ENCODE measurements around the gene PIK3CB.

Gene PIK3CB

DNA sequence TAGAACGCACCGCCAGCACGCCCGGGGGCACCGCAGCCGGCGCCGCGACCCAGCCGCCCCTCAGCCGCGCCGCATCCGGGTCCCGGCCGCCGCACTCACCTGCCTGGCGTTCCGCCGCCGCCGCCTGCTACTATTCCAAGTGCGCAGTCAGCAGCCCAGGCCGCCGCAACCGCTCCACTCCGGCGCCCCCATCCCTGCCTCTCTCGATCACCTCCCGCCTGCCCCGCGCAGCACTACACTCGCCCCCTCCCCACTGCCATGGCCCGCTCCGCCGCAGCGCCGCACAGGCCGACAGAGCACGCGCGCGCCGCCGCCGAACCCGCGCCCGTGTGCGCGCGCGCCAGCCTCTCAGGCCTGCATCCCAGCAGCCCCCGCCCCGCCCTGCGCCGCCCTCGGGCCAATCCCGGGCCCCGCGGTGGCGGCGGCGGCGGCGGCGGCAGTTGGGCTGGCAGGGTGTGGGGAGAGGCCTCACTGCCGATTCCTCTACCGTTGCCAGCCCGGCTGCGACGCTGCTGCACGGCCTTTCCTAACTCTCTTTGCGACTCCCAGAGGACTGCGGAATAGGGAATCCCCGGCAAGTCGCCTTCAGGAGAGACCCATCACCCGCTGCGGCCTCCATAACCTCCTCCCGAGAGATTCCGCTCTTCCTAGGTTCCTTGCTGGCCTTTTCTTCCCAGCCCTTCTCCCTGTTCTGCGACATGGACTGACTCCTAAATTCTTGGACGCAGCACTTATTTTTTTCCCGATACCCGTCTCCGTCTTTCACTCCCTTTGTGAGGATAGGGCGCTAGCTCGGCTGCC, at the start of gene PIK3CB (continued):
- TF ChIP-seq RBAK (tag by site-specific recombination; IDR thresholded peaks at IDR 0.05), result no peak
- peak; percentile 34; the same call in 1 of the 2 replicates for TF ChIP-seq ZNF341 (tag by site-specific recombination; IDR thresholded peaks at IDR 0.05; ENCODE audit: low read depth)
- TF ChIP-seq ZNF558 (tag by site-specific recombination; IDR thresholded peaks at IDR 0.05), result no peak
- TF ChIP-seq, protein P1, sequence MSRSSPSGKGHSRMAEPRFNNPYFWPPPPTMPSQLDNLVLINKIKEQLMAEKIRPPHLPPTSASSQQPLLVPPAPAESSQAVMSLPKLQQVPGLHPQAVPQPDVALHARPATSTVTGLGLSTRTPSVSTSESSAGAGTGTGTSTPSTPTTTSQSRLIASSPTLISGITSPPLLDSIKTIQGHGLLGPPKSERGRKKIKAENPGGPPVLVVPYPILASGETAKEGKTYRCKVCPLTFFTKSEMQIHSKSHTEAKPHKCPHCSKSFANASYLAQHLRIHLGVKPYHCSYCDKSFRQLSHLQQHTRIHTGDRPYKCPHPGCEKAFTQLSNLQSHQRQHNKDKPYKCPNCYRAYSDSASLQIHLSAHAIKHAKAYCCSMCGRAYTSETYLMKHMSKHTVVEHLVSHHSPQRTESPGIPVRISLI (tag by site-specific recombination; IDR thresholded peaks at IDR 0.05), result no peak
- no peak for TF ChIP-seq ZNF366 (tag by site-specific recombination; conservative IDR thresholded peaks at IDR 0.05)
- TF ChIP-seq ZNF426 (tag by site-specific recombination; IDR thresholded peaks at IDR 0.05), result no peak
- no peak; the same call in 1 of the 2 replicates for TF ChIP-seq ZNF561 (tag by site-specific recombination; IDR thresholded peaks at IDR 0.05; ENCODE audit: borderline replicate concordance)
- peak; percentile 88 for TF ChIP-seq ZNF600 (tag by site-specific recombination; IDR thresholded peaks at IDR 0.05)
- no peak for TF ChIP-seq ZNF239 (tag by site-specific recombination; IDR thresholded peaks at IDR 0.05)
- TF ChIP-seq, protein P2, sequence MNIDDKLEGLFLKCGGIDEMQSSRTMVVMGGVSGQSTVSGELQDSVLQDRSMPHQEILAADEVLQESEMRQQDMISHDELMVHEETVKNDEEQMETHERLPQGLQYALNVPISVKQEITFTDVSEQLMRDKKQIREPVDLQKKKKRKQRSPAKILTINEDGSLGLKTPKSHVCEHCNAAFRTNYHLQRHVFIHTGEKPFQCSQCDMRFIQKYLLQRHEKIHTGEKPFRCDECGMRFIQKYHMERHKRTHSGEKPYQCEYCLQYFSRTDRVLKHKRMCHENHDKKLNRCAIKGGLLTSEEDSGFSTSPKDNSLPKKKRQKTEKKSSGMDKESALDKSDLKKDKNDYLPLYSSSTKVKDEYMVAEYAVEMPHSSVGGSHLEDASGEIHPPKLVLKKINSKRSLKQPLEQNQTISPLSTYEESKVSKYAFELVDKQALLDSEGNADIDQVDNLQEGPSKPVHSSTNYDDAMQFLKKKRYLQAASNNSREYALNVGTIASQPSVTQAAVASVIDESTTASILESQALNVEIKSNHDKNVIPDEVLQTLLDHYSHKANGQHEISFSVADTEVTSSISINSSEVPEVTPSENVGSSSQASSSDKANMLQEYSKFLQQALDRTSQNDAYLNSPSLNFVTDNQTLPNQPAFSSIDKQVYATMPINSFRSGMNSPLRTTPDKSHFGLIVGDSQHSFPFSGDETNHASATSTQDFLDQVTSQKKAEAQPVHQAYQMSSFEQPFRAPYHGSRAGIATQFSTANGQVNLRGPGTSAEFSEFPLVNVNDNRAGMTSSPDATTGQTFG (tag by site-specific recombination; IDR thresholded peaks at IDR 0.05; ENCODE audit: borderline replicate concordance), result no peak
- 0 out of 2 replicates have a peak, but pooled peaks have one; percentile 44 for TF ChIP-seq ZNF2 (tag by site-specific recombination; IDR thresholded peaks at IDR 0.05)
- no peak for TF ChIP-seq ZNF510 (tag by site-specific recombination; IDR thresholded peaks at IDR 0.05; ENCODE audit: insufficient replicate concordance)
- TF ChIP-seq, protein P3, sequence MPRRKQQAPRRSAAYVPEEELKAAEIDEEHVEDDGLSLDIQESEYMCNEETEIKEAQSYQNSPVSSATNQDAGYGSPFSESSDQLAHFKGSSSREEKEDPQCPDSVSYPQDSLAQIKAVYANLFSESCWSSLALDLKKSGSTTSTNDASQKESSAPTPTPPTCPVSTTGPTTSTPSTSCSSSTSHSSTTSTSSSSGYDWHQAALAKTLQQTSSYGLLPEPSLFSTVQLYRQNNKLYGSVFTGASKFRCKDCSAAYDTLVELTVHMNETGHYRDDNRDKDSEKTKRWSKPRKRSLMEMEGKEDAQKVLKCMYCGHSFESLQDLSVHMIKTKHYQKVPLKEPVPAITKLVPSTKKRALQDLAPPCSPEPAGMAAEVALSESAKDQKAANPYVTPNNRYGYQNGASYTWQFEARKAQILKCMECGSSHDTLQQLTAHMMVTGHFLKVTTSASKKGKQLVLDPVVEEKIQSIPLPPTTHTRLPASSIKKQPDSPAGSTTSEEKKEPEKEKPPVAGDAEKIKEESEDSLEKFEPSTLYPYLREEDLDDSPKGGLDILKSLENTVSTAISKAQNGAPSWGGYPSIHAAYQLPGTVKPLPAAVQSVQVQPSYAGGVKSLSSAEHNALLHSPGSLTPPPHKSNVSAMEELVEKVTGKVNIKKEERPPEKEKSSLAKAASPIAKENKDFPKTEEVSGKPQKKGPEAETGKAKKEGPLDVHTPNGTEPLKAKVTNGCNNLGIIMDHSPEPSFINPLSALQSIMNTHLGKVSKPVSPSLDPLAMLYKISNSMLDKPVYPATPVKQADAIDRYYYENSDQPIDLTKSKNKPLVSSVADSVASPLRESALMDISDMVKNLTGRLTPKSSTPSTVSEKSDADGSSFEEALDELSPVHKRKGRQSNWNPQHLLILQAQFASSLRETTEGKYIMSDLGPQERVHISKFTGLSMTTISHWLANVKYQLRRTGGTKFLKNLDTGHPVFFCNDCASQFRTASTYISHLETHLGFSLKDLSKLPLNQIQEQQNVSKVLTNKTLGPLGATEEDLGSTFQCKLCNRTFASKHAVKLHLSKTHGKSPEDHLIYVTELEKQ (tag by site-specific recombination; IDR thresholded peaks at IDR 0.05; ENCODE audit: borderline replicate concordance), result no peak
- no peak for TF ChIP-seq SCRT1 (tag by site-specific recombination; IDR thresholded peaks at IDR 0.05; ENCODE audit: borderline replicate concordance)
- TF ChIP-seq HOXA7 (CRISPR knock-in tag; IDR thresholded peaks at IDR 0.05; ENCODE audit: borderline replicate concordance), result no peak
- no peak for TF ChIP-seq SETDB1 (IDR thresholded peaks at IDR 0.05; ENCODE audit: insufficient read length, low read length)
- TF ChIP-seq ZNF146 (tag by site-specific recombination; IDR thresholded peaks at IDR 0.05), result no peak
- 0 out of 2 replicates have a peak, but pooled peaks have one; percentile 7 for TF ChIP-seq ZIC2 (tag by site-specific recombination; IDR thresholded peaks at IDR 0.05)
- TF ChIP-seq, protein P4, sequence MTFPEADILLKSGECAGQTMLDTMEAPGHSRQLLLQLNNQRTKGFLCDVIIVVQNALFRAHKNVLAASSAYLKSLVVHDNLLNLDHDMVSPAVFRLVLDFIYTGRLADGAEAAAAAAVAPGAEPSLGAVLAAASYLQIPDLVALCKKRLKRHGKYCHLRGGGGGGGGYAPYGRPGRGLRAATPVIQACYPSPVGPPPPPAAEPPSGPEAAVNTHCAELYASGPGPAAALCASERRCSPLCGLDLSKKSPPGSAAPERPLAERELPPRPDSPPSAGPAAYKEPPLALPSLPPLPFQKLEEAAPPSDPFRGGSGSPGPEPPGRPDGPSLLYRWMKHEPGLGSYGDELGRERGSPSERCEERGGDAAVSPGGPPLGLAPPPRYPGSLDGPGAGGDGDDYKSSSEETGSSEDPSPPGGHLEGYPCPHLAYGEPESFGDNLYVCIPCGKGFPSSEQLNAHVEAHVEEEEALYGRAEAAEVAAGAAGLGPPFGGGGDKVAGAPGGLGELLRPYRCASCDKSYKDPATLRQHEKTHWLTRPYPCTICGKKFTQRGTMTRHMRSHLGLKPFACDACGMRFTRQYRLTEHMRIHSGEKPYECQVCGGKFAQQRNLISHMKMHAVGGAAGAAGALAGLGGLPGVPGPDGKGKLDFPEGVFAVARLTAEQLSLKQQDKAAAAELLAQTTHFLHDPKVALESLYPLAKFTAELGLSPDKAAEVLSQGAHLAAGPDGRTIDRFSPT (tag by site-specific recombination; IDR thresholded peaks at IDR 0.05), result no peak
- no peak for TF ChIP-seq ZNF175 (tag by site-specific recombination; IDR thresholded peaks at IDR 0.05)
- no peak for TF ChIP-seq ZNF776 (tag by site-specific recombination; IDR thresholded peaks at IDR 0.05; ENCODE audit: borderline replicate concordance)
- no peak for TF ChIP-seq ZNF274 (IDR thresholded peaks at IDR 0.05; ENCODE audit: low read length)
- no peak for TF ChIP-seq ZNF274 (tag by site-specific recombination; IDR thresholded peaks at IDR 0.05; ENCODE audit: borderline replicate concordance)
- TF ChIP-seq, protein P5, sequence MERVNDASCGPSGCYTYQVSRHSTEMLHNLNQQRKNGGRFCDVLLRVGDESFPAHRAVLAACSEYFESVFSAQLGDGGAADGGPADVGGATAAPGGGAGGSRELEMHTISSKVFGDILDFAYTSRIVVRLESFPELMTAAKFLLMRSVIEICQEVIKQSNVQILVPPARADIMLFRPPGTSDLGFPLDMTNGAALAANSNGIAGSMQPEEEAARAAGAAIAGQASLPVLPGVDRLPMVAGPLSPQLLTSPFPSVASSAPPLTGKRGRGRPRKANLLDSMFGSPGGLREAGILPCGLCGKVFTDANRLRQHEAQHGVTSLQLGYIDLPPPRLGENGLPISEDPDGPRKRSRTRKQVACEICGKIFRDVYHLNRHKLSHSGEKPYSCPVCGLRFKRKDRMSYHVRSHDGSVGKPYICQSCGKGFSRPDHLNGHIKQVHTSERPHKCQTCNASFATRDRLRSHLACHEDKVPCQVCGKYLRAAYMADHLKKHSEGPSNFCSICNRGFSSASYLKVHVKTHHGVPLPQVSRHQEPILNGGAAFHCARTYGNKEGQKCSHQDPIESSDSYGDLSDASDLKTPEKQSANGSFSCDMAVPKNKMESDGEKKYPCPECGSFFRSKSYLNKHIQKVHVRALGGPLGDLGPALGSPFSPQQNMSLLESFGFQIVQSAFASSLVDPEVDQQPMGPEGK (tag by site-specific recombination; IDR thresholded peaks at IDR 0.05), result no peak; the same call in 1 of the 2 replicates
- TF ChIP-seq ZNF629 (tag by site-specific recombination; IDR thresholded peaks at IDR 0.05), result no peak
- no peak for TF ChIP-seq ZNF658 (tag by site-specific recombination; IDR thresholded peaks at IDR 0.05)

Measured in HEK293 (cell line).